B cell (primary cell): ENCODE data around the gene PCSK4. TPM values are rescaled to one million over a fixed set of nuclear protein-coding genes. Genes with fewer than 3 reads are reported as not detected.

Source experiments
- ATAC-seq: fragments of 200-7000 bp; cut with Tn5 transposase; one replicate; pipeline ENCODE4 v1.10.0; 2021; ENCODE audit warnings: low read depth, mild to moderate bottlenecking, moderate number of reproducible peaks, moderate library complexity
- CTCF ChIA-PET: fragments of 350-600 bp; sonication (Branson Sonifier 250); formaldehyde crosslinking; loops from one replicate; lab custom pipeline; 2021; ENCODE audit warnings: antibody characterized with exemption, inconsistent platforms; lab: Charles Lee
- POLR2A ChIA-PET: fragments of 350-600 bp; sonication (Branson Sonifier 250); formaldehyde crosslinking; loops from one replicate; lab custom pipeline; 2021; ENCODE audit warnings: antibody characterized with exemption; lab: Charles Lee
- DNase-seq: peaks from one replicate; pipeline ENCODE4 v3.0.0; 2013
- H2AFZ ChIP-seq: 2 replicates; pipeline ENCODE4 v1.6.1; 2012; ENCODE audit warnings: mild to moderate bottlenecking, low read depth, low read length; ENCODE audit not compliant: insufficient read depth, poor library complexity, severe bottlenecking
- H3K27ac ChIP-seq, 2 donors: 1 replicate in 1 of 2; 2 replicates in 1 of 2; pipeline ENCODE4 v1.5.1; 2012 to 2013; ENCODE audit warnings: low read length in 2 of 2, mild to moderate bottlenecking in 2 of 2, moderate library complexity in 1 of 2
- H3K27me3 ChIP-seq, 4 experiments: fragments of 200-600 bp in 1 of 4; sonication (generic) in 1 of 4; replicated peaks in 1 of 4; 1 replicate in 2 of 4; 2 replicates in 2 of 4; pipeline versions ENCODE4 v1.6.1 to v1.7.0; 2013 to 2016; ENCODE audit warnings: low read length in 3 of 4, mild to moderate bottlenecking in 2 of 4, mixed read lengths in 1 of 4, moderate library complexity in 1 of 4; ENCODE audit not compliant: insufficient read depth in 4 of 4, control insufficient read depth in 3 of 4; ENCODE audit errors: control extremely low read depth in 1 of 4
- H3K36me3 ChIP-seq, 2 experiments: replicated peaks in 1 of 2; 1 replicate in 1 of 2; 2 replicates in 1 of 2; pipeline versions ENCODE4 v1.6.1 to v1.7.1; 2013; ENCODE audit warnings: low read length in 1 of 2; ENCODE audit not compliant: insufficient read depth in 2 of 2, control insufficient read depth in 1 of 2; ENCODE audit errors: control extremely low read depth in 1 of 2, extremely low read depth in 1 of 2
- H3K4me1 ChIP-seq, 2 donors: fragments of 200-600 bp in 1 of 2; sonication (generic) in 1 of 2; 1 replicate in 1 of 2; 2 replicates in 1 of 2; pipeline versions ENCODE4 v1.5.1 to v1.6.1; 2013 to 2017; ENCODE audit warnings: low read length in 2 of 2; ENCODE audit not compliant: control insufficient read depth in 2 of 2, insufficient read depth in 2 of 2
- H3K4me2 ChIP-seq: replicated peaks from 2 replicates; pipeline ENCODE3; 2012; ENCODE audit warnings: mild to moderate bottlenecking, low read depth, low read length; ENCODE audit not compliant: poor library complexity, severe bottlenecking
- H3K4me3 ChIP-seq, 5 experiments: fragments of 200-600 bp in 1 of 5; sonication (generic) in 1 of 5; 1 replicate in 3 of 5; 2 replicates in 2 of 5; pipeline versions ENCODE4 v1.5.1 to v1.7.0; 2011 to 2016; ENCODE audit warnings: low read length in 4 of 5, mild to moderate bottlenecking in 4 of 5, low read depth in 2 of 5, control low read depth in 1 of 5, moderate library complexity in 1 of 5; ENCODE audit not compliant: insufficient read depth in 1 of 5; ENCODE audit errors: control extremely low read depth in 1 of 5, extremely low read depth in 1 of 5
- H3K79me2 ChIP-seq: fragments of 200-600 bp; sonication (generic); one replicate; pipeline ENCODE4 v1.6.0; 2016; ENCODE audit warnings: low read length; ENCODE audit not compliant: control insufficient read depth, insufficient read depth
- H3K9ac ChIP-seq: fragments of 200-600 bp; sonication (generic); 2 replicates; pipeline ENCODE4 v1.6.1; 2017; ENCODE audit warnings: mild to moderate bottlenecking, low read length, moderate library complexity
- H3K9me3 ChIP-seq, 3 donors: one replicate each; pipeline versions ENCODE4 v1.6.1 to v1.7.1; 2013; ENCODE audit warnings: low read length in 2 of 3; ENCODE audit not compliant: control insufficient read depth in 2 of 3, insufficient read depth in 1 of 3; ENCODE audit errors: control extremely low read depth in 1 of 3
- H4K20me1 ChIP-seq: 2 replicates; pipeline ENCODE4 v1.6.0; 2012; ENCODE audit warnings: mild to moderate bottlenecking, low read length; ENCODE audit not compliant: insufficient read depth, control insufficient read depth, poor library complexity, severe bottlenecking
- H3K27ac Mint-ChIP-seq: one replicate; pipeline ENCODE4 v1.8.0; 2021; ENCODE audit warnings: mixed read lengths
- H3K27me3 Mint-ChIP-seq: one replicate; pipeline ENCODE4 v1.8.0; 2021; ENCODE audit warnings: mixed read lengths
- H3K4me1 Mint-ChIP-seq: one replicate; pipeline ENCODE4 v1.8.0; 2021; ENCODE audit warnings: mixed read lengths
- H3K4me3 Mint-ChIP-seq: one replicate; pipeline ENCODE4 v1.8.0; 2021; ENCODE audit warnings: mixed read lengths
- H3K9me3 Mint-ChIP-seq: one replicate; pipeline ENCODE4 v1.8.0; 2022; ENCODE audit warnings: mixed read lengths; ENCODE audit not compliant: insufficient read depth
- CTCF ChIP-seq: fragments of 200-600 bp; IDR thresholded peaks from one replicate; pipeline ENCODE4 v1.8.0; 2022; ENCODE audit warnings: antibody characterized with exemption, mild to moderate bottlenecking
- EZH2 ChIP-seq: IDR thresholded peaks from 2 replicates; pipeline ENCODE4 v1.6.1; 2012; ENCODE audit warnings: borderline replicate concordance, low read depth, mild to moderate bottlenecking, moderate library complexity, low read length; ENCODE audit not compliant: insufficient read depth, poor library complexity, severe bottlenecking
- WGBS: methylation state at CpG from one replicate; pipeline ENCODE4 v1.1.5; 2013; ENCODE audit warnings: missing lambda C conversion rate; ENCODE audit not compliant: insufficient coverage; 5-methylcytosine and 5-hydroxymethylcytosine counted together
- intact Hi-C: fragments of 100-400 bp; cut with micrococcal nuclease; formaldehyde crosslinking; loops from one replicate; pipeline ENCODE4 v1.10.0; 2022
- polyA plus RNA-seq: library from polyadenylated mRNA; depleted of rRNA; stranded (reverse); fragments of >200 nt; gene quantifications from 2 replicates; pipeline ENCODE4 v1.2.3, GENCODE V29; 2012
- total RNA-seq, 2 donors: library from RNA; stranded (reverse); fragments of 120-200 nt in 1 of 2; gene quantifications; 1 replicate in 1 of 2; 2 replicates in 1 of 2; pipeline versions ENCODE4 v1.2.3 to v1.2.4, GENCODE V29; 2013 to 2022

Gene PCSK4
- total and polyA plus RNA-seq, 2 donors (not counting 1 experiment from before 2014, with no cell fraction given) = 1.1 to 1.3 TPM

- POLR2A ChIA-PET = no interaction called here
- Histone ChIP-seq H3K27me3 (peaks cover 0 to 49% (median 11%) of the 10 kb centered on the region in 4 experiments), H3K9ac (no peak overlapping the region), H3K9me3 (peaks cover 0 to 29% (median 0%) of the 10 kb centered on the region in 3 donors), H3K27ac (no peak overlapping the region), H3K4me2 (no peak overlapping the region), H4K20me1 (no peaks in the 10 kb centered on the region), H3K4me3 (no peak overlapping the region), H3K4me1 (peaks cover 9 to 13% of the 10 kb centered on the region in 2 donors), H3K79me2 (no peaks in the 10 kb centered on the region), H3K36me3 (no peaks in the 10 kb centered on the region), H2AFZ (no peak overlapping the region)
- Mint-ChIP-seq H3K4me1 (peaks cover 5% of the 10 kb centered on the region), H3K27ac (no peak overlapping the region), H3K27me3 (peaks cover 31% of the 10 kb centered on the region), H3K9me3 (no peaks in the 10 kb centered on the region), H3K4me3 (no peak overlapping the region)
- CTCF ChIA-PET = interaction anchor here (0.6 kb wide), 1 partner anchor 1803 kb away, joined by 4 read pairs; no protein-coding TSS in a partner anchor
- intact Hi-C loops = no loop called here
- DNase-seq (no peak), ATAC-seq (no peak)
- TF ChIP-seq CTCF = no peak
- TF ChIP-seq EZH2 = no peak
- WGBS = 56% methylated on average over 5 of the region's 14 CpGs
These were observed 25.0 kb upstream of the PCSK4 start for GRCh38 chr19:1514986-1515721.

GRCh38 chr19:1514295-1514661 lies 24.1 kb upstream of the PCSK4 start:
- Histone ChIP-seq H3K4me3 (no peak overlapping the region), H4K20me1 (no peaks in the 10 kb centered on the region), H3K27me3 (peaks cover 0 to 57% (median 13%) of the 10 kb centered on the region in 4 experiments), H3K79me2 (no peaks in the 10 kb centered on the region), H3K9ac (no peak overlapping the region), H3K4me2 (no peak overlapping the region), H3K36me3 (no peaks in the 10 kb centered on the region), H3K4me1 (peaks cover 9 to 13% of the 10 kb centered on the region in 2 donors), H2AFZ (no peak overlapping the region), H3K9me3 (peaks cover 0 to 32% (median 0%) of the 10 kb centered on the region in 3 donors), H3K27ac (no peak overlapping the region)
- DNase-seq (no peak), ATAC-seq (no peak)
- WGBS = 84% methylated on average over 7 of the region's 10 CpGs
- H3K9me3 Mint-ChIP-seq = no peaks in the 10 kb centered on the region
- no peak overlapping the region for H3K27ac Mint-ChIP-seq
- H3K4me3 Mint-ChIP-seq = peak overlapping the region; percentile 41
- ChIA-PET POLR2A (no interaction called here), CTCF (no interaction called here)
- H3K4me1 Mint-ChIP-seq = peaks cover 5% of the 10 kb centered on the region
- peaks cover 37% of the 10 kb centered on the region for H3K27me3 Mint-ChIP-seq
- TF ChIP-seq EZH2 = no peak
- no peak for TF ChIP-seq CTCF
- intact Hi-C loops = no loop called here
